A673 (cell line): Measurements from ENCODE around the gene NPPC. TPM values are rescaled to one million over a fixed set of nuclear protein-coding genes. Genes with fewer than 3 reads are reported as not detected.

Source experiments
- BruUV-seq: library from RNA; stranded (reverse); fragments of 400-500 nt; replicated peaks from 2 replicates; lab custom pipeline; 2021; lab: Mats Ljungman, UMichigan
- CTCF ChIA-PET: fragments of 300-600 bp; sonication (Branson Sonifier 250); formaldehyde crosslinking; loops from one replicate; lab custom pipeline; 2022; ENCODE audit warnings: antibody characterized with exemption; lab: Charles Lee
- POLR2A ChIA-PET: fragments of 300-600 bp; sonication (Branson Sonifier 250); formaldehyde crosslinking; loops from one replicate; lab custom pipeline; 2022; ENCODE audit warnings: antibody characterized with exemption; ENCODE audit not compliant: low non-redundant PET; lab: Charles Lee
- DNase-seq: peaks from one replicate; pipeline ENCODE4 v3.0.0-alpha.2; 2015; ENCODE audit warnings: low spot score
- H3K27ac ChIP-seq: fragments of 200-600 bp; sonication (generic); 2 replicates; pipeline ENCODE4 v1.5.1; 2016; ENCODE audit warnings: mixed run types, low read depth, mild to moderate bottlenecking, mixed read lengths, antibody characterized with exemption, low read length; ENCODE audit not compliant: poor library complexity, severe bottlenecking
- H3K27me3 ChIP-seq: fragments of 200-600 bp; sonication (generic); replicated peaks from 2 replicates; pipeline ENCODE4 v1.6.1; 2017; ENCODE audit warnings: mixed run types, low read depth, mild to moderate bottlenecking, mixed read lengths, antibody characterized with exemption, low read length; ENCODE audit not compliant: insufficient read depth, poor library complexity
- H3K36me3 ChIP-seq: fragments of 200-600 bp; sonication (generic); 2 replicates; pipeline ENCODE4 v1.6.1; 2016; ENCODE audit warnings: mixed run types, mild to moderate bottlenecking, mixed read lengths, antibody characterized with exemption, low read length; ENCODE audit not compliant: insufficient read depth, poor library complexity, severe bottlenecking
- H3K4me1 ChIP-seq: fragments of 200-600 bp; sonication (generic); 2 replicates; pipeline ENCODE4 v1.6.1; 2017; ENCODE audit warnings: mixed run types, mild to moderate bottlenecking, mixed read lengths, antibody characterized with exemption, low read length; ENCODE audit not compliant: insufficient read depth, poor library complexity, severe bottlenecking
- H3K4me3 ChIP-seq: fragments of 200-600 bp; sonication (generic); 2 replicates; pipeline ENCODE4 v1.5.1; 2016; ENCODE audit warnings: low read depth, mixed run types, mild to moderate bottlenecking, mixed read lengths, low read length; ENCODE audit not compliant: poor library complexity, severe bottlenecking
- H3K9me3 ChIP-seq: fragments of 200-600 bp; sonication (generic); 2 replicates; pipeline ENCODE4 v1.6.1; 2016; ENCODE audit warnings: mixed run types, low read depth, mild to moderate bottlenecking, mixed read lengths, antibody characterized with exemption, low read length; ENCODE audit not compliant: poor library complexity, severe bottlenecking
- CTCF ChIP-seq: fragments of 300-800, 200-600 bp; sonication (generic); conservative IDR thresholded peaks from 2 replicates; pipeline ENCODE4 v1.5.1; 2017; ENCODE audit warnings: low read depth, mild to moderate bottlenecking, antibody characterized with exemption, low read length, moderate library complexity, mixed read lengths
- EZH2 ChIP-seq: fragments of 200-600 bp; sonication (generic); IDR thresholded peaks from 2 replicates; pipeline ENCODE4 v1.6.1; 2017; ENCODE audit warnings: borderline replicate concordance, low read depth, mild to moderate bottlenecking, mixed read lengths, antibody characterized with exemption, low read length; ENCODE audit not compliant: poor library complexity, severe bottlenecking
- intact Hi-C: fragments of 100-400 bp; cut with micrococcal nuclease; formaldehyde crosslinking; loops from one replicate; pipeline ENCODE4 v1.10.0; 2022; ENCODE audit not compliant: unreplicated experiment
- total RNA-seq: library from RNA; stranded (reverse); gene quantifications from 2 replicates; pipeline ENCODE4 v1.2.3, GENCODE V29; 2021

Gene NPPC
- total RNA-seq, 1 experiment from 2014 or later: not detected

- Histone ChIP-seq H3K36me3 (no peaks in the 10 kb centered on the region), H3K27ac (no peak overlapping the region), H3K4me3 (no peak overlapping the region), H3K4me1 (no peaks in the 10 kb centered on the region), H3K27me3 (peaks cover 12% of the 10 kb centered on the region), H3K9me3 (no peaks in the 10 kb centered on the region)
- POLR2A ChIA-PET: no interaction called here
- intact Hi-C loops: loop anchor here (5.0 to 10.0 kb wide), 2 partner anchors 313 to 375 kb away; no protein-coding TSS in a partner anchor
- no peak for DNase-seq
- no peak for TF ChIP-seq EZH2
- no peak for TF ChIP-seq CTCF
- CTCF ChIA-PET: no interaction called here
- BruUV-seq: no TSS peak
These were observed 6.7 kb downstream of the NPPC start for GRCh38 chr2:231919341-231920035.

GRCh38 chr2:231918501-231919330, 7.5 kb downstream of the NPPC start:
- POLR2A ChIA-PET: no interaction called here
- no TSS peak for BruUV-seq
- TF ChIP-seq CTCF (no peak), EZH2 (no peak)

GRCh38 chr2:231917280-231918066, 8.7 kb downstream of the NPPC start:
- H3K27ac ChIP-seq: no peak overlapping the region
- intact Hi-C loops: no loop called here
- BruUV-seq: no TSS peak
- DNase-seq: no peak
- H3K4me1 ChIP-seq: no peaks in the 10 kb centered on the region
- H3K36me3 ChIP-seq: no peaks in the 10 kb centered on the region
- ChIA-PET CTCF (no interaction called here), POLR2A (interaction anchor here (0.6 kb wide), 1 partner anchor 29 kb away, joined by 4 read pairs; no protein-coding TSS in a partner anchor)
- H3K9me3 ChIP-seq: no peaks in the 10 kb centered on the region
- no peak for TF ChIP-seq CTCF
- no peak for TF ChIP-seq EZH2
- peaks cover 3% of the 10 kb centered on the region for H3K27me3 ChIP-seq
- H3K4me3 ChIP-seq: no peak overlapping the region

More at GRCh38 chr2:231918501-231919330, 7.5 kb downstream of the NPPC start:
- Histone ChIP-seq H3K4me1 (no peaks in the 10 kb centered on the region), H3K27me3 (peaks cover 4% of the 10 kb centered on the region), H3K36me3 (no peaks in the 10 kb centered on the region), H3K9me3 (no peaks in the 10 kb centered on the region), H3K27ac (no peak overlapping the region), H3K4me3 (no peak overlapping the region)
- CTCF ChIA-PET: no interaction called here
- intact Hi-C loops: no loop called here
- no peak for DNase-seq
